Sigmoid colon (tissue), 4 donors: Measurements from ENCODE around the gene SIGLEC9.

Source experiments
- POLR2AphosphoS5 ChIP-seq, 4 donors: sonication (generic); formaldehyde crosslinking; IDR thresholded peaks; one replicate each; pipeline ENCODE4 v1.6.1; 2017; ENCODE audit warnings: antibody characterized with exemption in 4 of 4
- TF ChIP-seq, protein P1 (sequence below), 4 experiments: fragments of 450-650 bp in 3 of 4; fragments of 200-600 bp in 1 of 4; IDR thresholded peaks; one replicate each; pipeline ENCODE4 v1.5.1; 2016 to 2019; ENCODE audit warnings: antibody characterized with exemption in 4 of 4, mild to moderate bottlenecking in 3 of 4, moderate library complexity in 2 of 4

DNA sequence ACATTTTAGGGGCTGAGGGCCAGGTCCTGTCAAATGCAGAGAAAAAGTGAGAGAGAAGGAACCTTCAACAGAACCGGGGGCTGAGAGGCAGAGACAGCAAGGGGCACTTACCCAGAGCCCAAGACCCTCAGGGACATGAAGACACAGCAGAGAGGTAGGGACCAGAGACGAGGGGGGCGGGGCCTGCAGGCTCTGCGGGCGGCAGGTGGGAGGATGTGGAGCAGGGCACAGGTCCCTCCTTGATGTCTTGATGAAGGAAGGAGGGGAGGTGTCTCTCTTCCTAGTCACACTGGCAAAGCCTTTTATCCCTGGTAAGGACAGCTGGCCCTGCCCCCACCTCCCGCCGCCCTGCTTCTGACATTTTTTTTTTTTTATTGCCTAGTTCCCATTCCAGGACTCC lies 42.1 kb upstream of the SIGLEC9 start, which contains the start of gene KLK14:
- TF ChIP-seq, protein P1, sequence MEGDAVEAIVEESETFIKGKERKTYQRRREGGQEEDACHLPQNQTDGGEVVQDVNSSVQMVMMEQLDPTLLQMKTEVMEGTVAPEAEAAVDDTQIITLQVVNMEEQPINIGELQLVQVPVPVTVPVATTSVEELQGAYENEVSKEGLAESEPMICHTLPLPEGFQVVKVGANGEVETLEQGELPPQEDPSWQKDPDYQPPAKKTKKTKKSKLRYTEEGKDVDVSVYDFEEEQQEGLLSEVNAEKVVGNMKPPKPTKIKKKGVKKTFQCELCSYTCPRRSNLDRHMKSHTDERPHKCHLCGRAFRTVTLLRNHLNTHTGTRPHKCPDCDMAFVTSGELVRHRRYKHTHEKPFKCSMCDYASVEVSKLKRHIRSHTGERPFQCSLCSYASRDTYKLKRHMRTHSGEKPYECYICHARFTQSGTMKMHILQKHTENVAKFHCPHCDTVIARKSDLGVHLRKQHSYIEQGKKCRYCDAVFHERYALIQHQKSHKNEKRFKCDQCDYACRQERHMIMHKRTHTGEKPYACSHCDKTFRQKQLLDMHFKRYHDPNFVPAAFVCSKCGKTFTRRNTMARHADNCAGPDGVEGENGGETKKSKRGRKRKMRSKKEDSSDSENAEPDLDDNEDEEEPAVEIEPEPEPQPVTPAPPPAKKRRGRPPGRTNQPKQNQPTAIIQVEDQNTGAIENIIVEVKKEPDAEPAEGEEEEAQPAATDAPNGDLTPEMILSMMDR (IDR thresholded peaks at IDR 0.05): no peak
- TF ChIP-seq POLR2AphosphoS5 (IDR thresholded peaks at IDR 0.05): no peak
